GM12874 (cell line): Measurements from ENCODE around the gene RCN1.

Experiments
- CTCF ChIP-seq: IDR thresholded peaks from 2 replicates; pipeline ENCODE4 v1.5.1; 2011; ENCODE audit warnings: low read depth, mild to moderate bottlenecking, control low read depth, low read length, moderate library complexity; ENCODE audit not compliant: insufficient read depth

The RCN1 gene

GRCh38 chr11:32055861-32056260, 35.0 kb upstream of the RCN1 start:
- TF ChIP-seq CTCF = no peak

DNA sequence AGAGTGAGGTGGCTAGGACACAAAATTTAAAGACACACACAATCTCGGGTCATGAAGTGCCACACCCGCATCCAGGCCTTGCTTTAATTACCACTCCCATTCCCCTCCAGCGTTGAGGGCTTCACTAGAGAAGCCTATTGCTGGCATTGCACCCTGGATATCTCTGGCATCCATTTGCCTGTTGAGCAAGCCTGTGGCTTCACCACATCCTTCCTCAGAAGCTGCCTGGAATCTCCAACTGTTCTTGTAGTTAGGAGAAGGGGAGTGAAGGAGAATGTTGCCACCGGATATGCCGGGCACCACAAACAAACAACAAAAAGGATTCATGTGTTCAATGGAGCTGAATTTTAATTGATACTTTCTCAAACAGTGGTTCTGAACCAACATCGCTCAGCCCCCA, 34.4 kb upstream of the RCN1 start:
- TF ChIP-seq CTCF = no peak

GRCh38 chr11:32059686-32060462, 31.0 kb upstream of the RCN1 start:
- no peak for TF ChIP-seq CTCF

DNA sequence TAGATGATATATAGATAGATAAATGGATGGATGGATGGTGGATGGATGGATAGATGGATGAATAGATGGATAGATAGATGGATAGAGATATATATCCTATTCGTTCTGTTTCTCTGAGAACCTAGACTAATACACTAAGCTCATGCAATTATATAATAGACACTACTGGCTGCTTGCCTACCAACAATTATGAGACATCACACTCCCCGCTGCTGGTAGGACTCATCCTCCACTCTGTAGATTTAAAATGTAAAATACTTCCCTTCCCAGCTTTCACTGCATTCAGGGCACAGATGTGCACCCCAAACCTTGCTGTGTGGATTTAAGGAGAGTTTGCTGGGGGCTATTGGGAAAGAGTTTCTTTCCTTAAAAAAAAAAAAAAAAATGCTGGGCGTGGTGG, 28.3 kb upstream of the RCN1 start:
- no peak for TF ChIP-seq CTCF

- TF ChIP-seq CTCF = no peak
These were observed 24.8 kb upstream of the RCN1 start for GRCh38 chr11:32065865-32066629.

DNA sequence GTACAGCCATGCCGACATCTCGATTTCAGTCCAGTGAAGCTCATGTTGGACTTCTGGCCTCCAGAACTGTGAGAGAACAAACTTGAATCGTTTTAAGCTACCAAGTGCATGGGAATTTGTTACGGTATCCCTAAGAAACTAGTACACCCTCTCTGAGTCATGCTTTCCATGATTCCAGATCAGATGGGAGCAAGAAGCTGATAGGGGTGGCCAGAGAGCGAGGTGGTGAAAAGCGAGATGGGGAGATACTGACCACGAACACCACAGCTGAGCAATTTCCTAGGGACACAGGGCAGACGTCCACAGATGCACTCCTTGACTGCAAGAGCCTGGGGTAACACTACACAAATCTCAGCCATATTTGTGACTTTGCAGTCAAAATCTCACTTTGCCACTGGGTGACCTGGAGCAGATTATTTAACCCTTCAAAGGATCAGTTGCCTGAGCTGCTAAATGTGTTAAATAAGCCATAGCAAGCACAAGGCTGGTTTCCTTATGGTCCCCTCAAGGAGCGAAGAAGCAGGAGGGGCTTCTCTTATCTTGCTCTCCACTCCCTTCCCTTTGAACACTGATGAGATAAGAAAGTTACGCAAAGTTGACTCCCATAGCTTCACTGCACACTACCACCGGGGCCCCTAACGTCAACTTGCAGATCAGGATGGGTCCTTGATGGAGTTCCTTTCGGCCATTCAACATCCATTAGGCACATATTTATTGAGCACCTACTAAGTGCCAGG, 22.6 kb upstream of the RCN1 start:
- TF ChIP-seq CTCF = no peak
